A673 (cell line): ENCODE measurements around the gene PANX2.

ENCODE experiments used
- EZH2 ChIP-seq: fragments of 200-600 bp; sonication (generic); IDR thresholded peaks from 2 replicates; pipeline ENCODE4 v1.6.1; 2017; ENCODE audit warnings: borderline replicate concordance, low read depth, mild to moderate bottlenecking, mixed read lengths, antibody characterized with exemption, low read length; ENCODE audit not compliant: poor library complexity, severe bottlenecking
- TF ChIP-seq, protein P1 (sequence below): fragments of 300-800, 200-600 bp; sonication (generic); conservative IDR thresholded peaks from 2 replicates; pipeline ENCODE4 v1.5.1; 2017; ENCODE audit warnings: low read depth, mild to moderate bottlenecking, antibody characterized with exemption, low read length, moderate library complexity, mixed read lengths

DNA sequence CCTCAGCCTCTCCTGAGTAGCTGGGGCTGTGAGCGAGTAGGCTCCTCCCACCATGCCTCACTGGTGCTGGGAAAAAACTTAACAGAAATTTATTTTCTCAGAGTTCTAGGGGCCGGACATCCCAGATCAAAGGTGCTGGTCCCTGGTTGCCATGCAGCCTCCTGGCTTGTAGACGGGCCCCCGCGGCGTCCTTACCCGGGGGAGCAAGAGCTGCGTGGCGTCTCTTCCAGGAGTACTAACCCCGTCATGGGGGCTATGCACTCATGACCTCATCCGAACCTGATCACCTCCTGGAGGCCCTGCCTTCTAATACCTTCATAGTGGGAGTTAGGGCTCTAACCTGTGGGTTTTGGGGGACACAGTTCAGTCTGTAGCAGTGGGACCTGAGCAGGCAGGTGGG, 17.8 kb downstream of the PANX2 start:
- TF ChIP-seq, protein P1, sequence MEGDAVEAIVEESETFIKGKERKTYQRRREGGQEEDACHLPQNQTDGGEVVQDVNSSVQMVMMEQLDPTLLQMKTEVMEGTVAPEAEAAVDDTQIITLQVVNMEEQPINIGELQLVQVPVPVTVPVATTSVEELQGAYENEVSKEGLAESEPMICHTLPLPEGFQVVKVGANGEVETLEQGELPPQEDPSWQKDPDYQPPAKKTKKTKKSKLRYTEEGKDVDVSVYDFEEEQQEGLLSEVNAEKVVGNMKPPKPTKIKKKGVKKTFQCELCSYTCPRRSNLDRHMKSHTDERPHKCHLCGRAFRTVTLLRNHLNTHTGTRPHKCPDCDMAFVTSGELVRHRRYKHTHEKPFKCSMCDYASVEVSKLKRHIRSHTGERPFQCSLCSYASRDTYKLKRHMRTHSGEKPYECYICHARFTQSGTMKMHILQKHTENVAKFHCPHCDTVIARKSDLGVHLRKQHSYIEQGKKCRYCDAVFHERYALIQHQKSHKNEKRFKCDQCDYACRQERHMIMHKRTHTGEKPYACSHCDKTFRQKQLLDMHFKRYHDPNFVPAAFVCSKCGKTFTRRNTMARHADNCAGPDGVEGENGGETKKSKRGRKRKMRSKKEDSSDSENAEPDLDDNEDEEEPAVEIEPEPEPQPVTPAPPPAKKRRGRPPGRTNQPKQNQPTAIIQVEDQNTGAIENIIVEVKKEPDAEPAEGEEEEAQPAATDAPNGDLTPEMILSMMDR: no peak
- TF ChIP-seq EZH2: no peak
